Neural crest cell (in vitro differentiated cells): ENCODE measurements around the gene GID8. TPM values are rescaled to one million over a fixed set of nuclear protein-coding genes. Genes with fewer than 3 reads are reported as not detected.

Experiments
- DNase-seq: peaks from one replicate; pipeline ENCODE4 v3.0.0; 2021; ENCODE audit warnings: low read depth, mixed read lengths, low spot score
- H3K27ac Mint-ChIP-seq: one replicate; pipeline ENCODE4 v1.8.0; 2021; ENCODE audit warnings: mild to moderate bottlenecking, mixed read lengths; ENCODE audit not compliant: unreplicated experiment
- H3K27me3 Mint-ChIP-seq: 2 replicates; pipeline ENCODE4 v1.8.0; 2021; ENCODE audit warnings: low read depth, mild to moderate bottlenecking, mixed read lengths
- H3K36me3 Mint-ChIP-seq: 2 replicates; pipeline ENCODE4 v1.8.0; 2021; ENCODE audit warnings: low read depth, mild to moderate bottlenecking, mixed read lengths
- H3K4me1 Mint-ChIP-seq: 2 replicates; pipeline ENCODE4 v1.8.0; 2021; ENCODE audit warnings: mixed read lengths
- H3K4me3 Mint-ChIP-seq: one replicate; pipeline ENCODE4 v1.8.0; 2021; ENCODE audit warnings: mild to moderate bottlenecking, mixed read lengths
- H3K9me3 Mint-ChIP-seq: 2 replicates; pipeline ENCODE4 v1.8.0; 2021; ENCODE audit warnings: mixed read lengths
- total RNA-seq: library from RNA; stranded (reverse); gene quantifications from 2 replicates; pipeline ENCODE4 v1.2.1, GENCODE V29; 2021
- TF ChIP-seq, protein P1 (sequence below): fragments of 200-600 bp; sonication (generic); conservative IDR thresholded peaks from 2 replicates; pipeline ENCODE4 v1.5.0; 2021; ENCODE audit warnings: antibody characterized with exemption, mild to moderate bottlenecking

The GID8 gene
- total RNA-seq, 1 donor from 2014 or later, result 62.3 TPM

DNA sequence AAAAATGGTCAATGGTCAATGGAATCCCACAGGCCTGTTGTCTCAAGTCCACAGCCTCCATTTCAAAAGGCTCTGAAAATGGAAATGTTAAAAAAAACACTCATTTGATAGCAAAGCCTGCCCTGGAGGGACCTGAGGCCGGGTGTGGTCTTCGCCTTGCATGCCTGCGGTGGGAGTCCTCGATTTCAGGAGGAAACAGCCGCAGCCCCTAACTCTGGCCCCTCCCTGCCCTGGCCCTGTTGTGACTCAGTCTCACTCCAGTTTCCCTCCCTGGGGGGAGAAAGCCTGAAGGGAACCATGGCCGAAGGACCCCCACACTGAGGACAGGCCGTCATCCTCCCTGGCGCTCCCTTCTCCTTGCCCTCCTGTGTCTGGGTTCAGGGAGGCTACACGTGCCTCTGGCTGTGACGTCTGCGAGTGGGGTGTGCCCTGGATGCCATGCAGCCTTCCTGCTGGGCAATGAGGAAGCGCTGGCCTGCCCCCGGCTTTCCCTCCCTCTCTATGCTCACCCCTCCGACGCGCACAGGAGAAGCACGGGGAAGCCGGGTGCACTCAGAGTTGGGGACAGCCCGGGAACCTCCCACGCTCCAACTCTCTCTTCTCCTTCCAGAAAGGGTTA is 59.6 kb downstream of the GID8 start:
- Mint-ChIP-seq H3K9me3 (no peaks in the 10 kb centered on the region), H3K36me3 (no peaks in the 10 kb centered on the region), H3K27ac (no peak overlapping the region), H3K27me3 (peaks cover 61% of the 10 kb centered on the region), H3K4me1 (no peaks in the 10 kb centered on the region), H3K4me3 (no peak overlapping the region)
- no peak for DNase-seq
- TF ChIP-seq, protein P1, sequence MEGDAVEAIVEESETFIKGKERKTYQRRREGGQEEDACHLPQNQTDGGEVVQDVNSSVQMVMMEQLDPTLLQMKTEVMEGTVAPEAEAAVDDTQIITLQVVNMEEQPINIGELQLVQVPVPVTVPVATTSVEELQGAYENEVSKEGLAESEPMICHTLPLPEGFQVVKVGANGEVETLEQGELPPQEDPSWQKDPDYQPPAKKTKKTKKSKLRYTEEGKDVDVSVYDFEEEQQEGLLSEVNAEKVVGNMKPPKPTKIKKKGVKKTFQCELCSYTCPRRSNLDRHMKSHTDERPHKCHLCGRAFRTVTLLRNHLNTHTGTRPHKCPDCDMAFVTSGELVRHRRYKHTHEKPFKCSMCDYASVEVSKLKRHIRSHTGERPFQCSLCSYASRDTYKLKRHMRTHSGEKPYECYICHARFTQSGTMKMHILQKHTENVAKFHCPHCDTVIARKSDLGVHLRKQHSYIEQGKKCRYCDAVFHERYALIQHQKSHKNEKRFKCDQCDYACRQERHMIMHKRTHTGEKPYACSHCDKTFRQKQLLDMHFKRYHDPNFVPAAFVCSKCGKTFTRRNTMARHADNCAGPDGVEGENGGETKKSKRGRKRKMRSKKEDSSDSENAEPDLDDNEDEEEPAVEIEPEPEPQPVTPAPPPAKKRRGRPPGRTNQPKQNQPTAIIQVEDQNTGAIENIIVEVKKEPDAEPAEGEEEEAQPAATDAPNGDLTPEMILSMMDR, result no peak

Other genes starting within 250 kb of the GID8 start
- not detected in 2 replicates for gene NTSR1, start 229.3 kb upstream of the GID8 start, total RNA-seq
- gene MRGBP, start 141.7 kb upstream of the GID8 start, total RNA-seq, result 19.4 and 22.2 TPM in 2 replicates
- 36.7 and 38.5 TPM in 2 replicates for gene OGFR, start 133.3 kb upstream of the GID8 start, total RNA-seq
- gene COL9A3, start 121.1 kb upstream of the GID8 start, total RNA-seq, result 3.8 and 4.6 TPM in 2 replicates
- gene TCFL5, start 76.3 kb upstream of the GID8 start, total RNA-seq, result 17.5 and 17.6 TPM in 2 replicates
- 72.0 TPM in 2 replicates for gene DIDO1, start 11.6 kb upstream of the GID8 start, total RNA-seq
- 1.2 and 1.4 TPM in 2 replicates for gene SLC17A9, start 14.6 kb downstream of the GID8 start, total RNA-seq
- gene BHLHE23, start 68.8 kb downstream of the GID8 start, total RNA-seq, result not detected in 2 replicates